Caco-2 (cell line): ENCODE measurements around the gene CLK4. TPM values are rescaled to one million over a fixed set of nuclear protein-coding genes. Genes with fewer than 3 reads are reported as not detected.

Experiments
- BruUV-seq: library from RNA; stranded (reverse); fragments of 400-500 nt; replicated peaks from 2 replicates; lab custom pipeline; 2021; lab: Mats Ljungman, UMichigan
- CTCF ChIA-PET: fragments of 300-600 bp; sonication (Branson Sonifier 250); formaldehyde crosslinking; loops from one replicate; lab custom pipeline; 2022; ENCODE audit warnings: antibody characterized with exemption; lab: Charles Lee
- POLR2A ChIA-PET: fragments of 300-600 bp; sonication (Branson Sonifier 250); formaldehyde crosslinking; loops from one replicate; lab custom pipeline; 2022; ENCODE audit warnings: antibody characterized with exemption; lab: Charles Lee
- DNase-seq, 2 experiments: peaks; one replicate each; pipeline versions ENCODE4 v3.0.0 to v3.0.0-alpha.2; 2020 to 2022
- H3K27me3 ChIP-seq: replicated peaks from 2 replicates; pipeline ENCODE4 v1.6.0; 2011; ENCODE audit warnings: low read length; ENCODE audit not compliant: control insufficient read depth, insufficient read depth
- H3K36me3 ChIP-seq: 2 replicates; pipeline ENCODE4 v1.5.1; 2011; ENCODE audit warnings: low read length; ENCODE audit not compliant: control insufficient read depth, insufficient read depth
- H3K4me1 ChIP-seq: fragments of 250-450 bp; sonication (Bioruptor Pico); 2 replicates; pipeline ENCODE4 v1.5.1; 2020; ENCODE audit warnings: mild to moderate bottlenecking
- H3K4me3 ChIP-seq: 2 replicates; pipeline ENCODE4 v1.5.1; 2011; ENCODE audit warnings: low read depth, mild to moderate bottlenecking, control low read depth, low read length
- H3K9me3 ChIP-seq: fragments of 250-450 bp; sonication (Bioruptor Pico); 2 replicates; pipeline ENCODE4 v1.5.1; 2020; ENCODE audit warnings: mild to moderate bottlenecking, moderate library complexity
- H3K27ac Mint-ChIP-seq: one replicate; pipeline ENCODE4 v1.8.0; 2022; ENCODE audit warnings: mixed read lengths; ENCODE audit not compliant: unreplicated experiment
- H3K27me3 Mint-ChIP-seq: one replicate; pipeline ENCODE4 v1.8.0; 2022; ENCODE audit warnings: mixed read lengths; ENCODE audit not compliant: insufficient read depth, unreplicated experiment
- H3K36me3 Mint-ChIP-seq: one replicate; pipeline ENCODE4 v1.8.0; 2022; ENCODE audit warnings: mild to moderate bottlenecking, mixed read lengths; ENCODE audit not compliant: insufficient read depth, unreplicated experiment
- H3K4me1 Mint-ChIP-seq: one replicate; pipeline ENCODE4 v1.8.0; 2022; ENCODE audit warnings: low read depth, mixed read lengths; ENCODE audit not compliant: unreplicated experiment
- H3K4me3 Mint-ChIP-seq: one replicate; pipeline ENCODE4 v1.8.0; 2022; ENCODE audit warnings: mild to moderate bottlenecking, moderate library complexity, mixed read lengths; ENCODE audit not compliant: unreplicated experiment
- H3K9me3 Mint-ChIP-seq: one replicate; pipeline ENCODE4 v1.8.0; 2022; ENCODE audit warnings: mixed read lengths; ENCODE audit not compliant: unreplicated experiment
- CTCF ChIP-seq, 2 experiments: fragments of 200-600 bp in 1 of 2; IDR thresholded peaks; 1 replicate in 1 of 2; 2 replicates in 1 of 2; pipeline versions ENCODE4 v1.5.1 to v1.8.0; 2011 to 2022; ENCODE audit warnings: antibody characterized with exemption in 1 of 2, control low read depth in 1 of 2, inconsistent platforms in 1 of 2, low read depth in 1 of 2, low read length in 1 of 2, mild to moderate bottlenecking in 1 of 2, moderate library complexity in 1 of 2; ENCODE audit not compliant: insufficient read depth in 1 of 2, severe bottlenecking in 1 of 2, unreplicated experiment in 1 of 2
- intact Hi-C: fragments of 100-400 bp; cut with micrococcal nuclease; formaldehyde crosslinking; loops from one replicate; pipeline ENCODE4 v1.10.0; 2022; ENCODE audit not compliant: unreplicated experiment
- total RNA-seq: library from RNA; stranded (reverse); gene quantifications from 2 replicates; pipeline ENCODE4 v1.2.3, GENCODE V29; 2022

Gene CLK4
- total RNA-seq, 1 experiment from 2014 or later = 26.5 TPM

GRCh38 chr5:178595750-178596149, 31.1 kb downstream of the CLK4 start:
- no peaks in the 10 kb centered on the region for H3K27me3 Mint-ChIP-seq
- H3K9me3 ChIP-seq = peaks cover 23% of the 10 kb centered on the region; the same call in 1 of the 2 replicates
- H3K4me3 ChIP-seq = no peak overlapping the region
- H3K27me3 ChIP-seq = no peaks in the 10 kb centered on the region
- ChIA-PET CTCF (no interaction called here), POLR2A (no interaction called here)
- H3K4me1 ChIP-seq = no peaks in the 10 kb centered on the region
- BruUV-seq = no TSS peak
- no peak overlapping the region for H3K4me3 Mint-ChIP-seq
- H3K36me3 ChIP-seq = no peaks in the 10 kb centered on the region; the same call in 1 of the 2 replicates
- no peaks in the 10 kb centered on the region for H3K4me1 Mint-ChIP-seq
- TF ChIP-seq CTCF (IDR thresholded peaks at IDR 0.05; ENCODE audit: insufficient read depth in 1 of 2, low read depth in 1 of 2, low read length in 1 of 2, severe bottlenecking in 1 of 2, unreplicated experiment in 1 of 2) = no peak
- no peak overlapping the region for H3K27ac Mint-ChIP-seq
- DNase-seq = no peak
- intact Hi-C loops = no loop called here
- peaks cover 43% of the 10 kb centered on the region for H3K36me3 Mint-ChIP-seq
- H3K9me3 Mint-ChIP-seq = peaks cover 35% of the 10 kb centered on the region

GRCh38 chr5:178595150-178595549, 31.7 kb downstream of the CLK4 start:
- Histone ChIP-seq H3K27me3 (no peaks in the 10 kb centered on the region), H3K4me1 (no peaks in the 10 kb centered on the region), H3K4me3 (no peak overlapping the region), H3K9me3 (peaks cover 23% of the 10 kb centered on the region; the same call in 1 of the 2 replicates), H3K36me3 (no peaks in the 10 kb centered on the region; the same call in 1 of the 2 replicates)
- H3K9me3 Mint-ChIP-seq = peaks cover 35% of the 10 kb centered on the region
- H3K27ac Mint-ChIP-seq = no peak overlapping the region
- intact Hi-C loops = no loop called here
- no peaks in the 10 kb centered on the region for H3K27me3 Mint-ChIP-seq
- BruUV-seq = no TSS peak
- H3K4me3 Mint-ChIP-seq = no peak overlapping the region
- TF ChIP-seq CTCF (IDR thresholded peaks at IDR 0.05; ENCODE audit: insufficient read depth in 1 of 2, low read depth in 1 of 2, low read length in 1 of 2, severe bottlenecking in 1 of 2, unreplicated experiment in 1 of 2) = no peak
- ChIA-PET CTCF (no interaction called here), POLR2A (no interaction called here)
- no peaks in the 10 kb centered on the region for H3K4me1 Mint-ChIP-seq
- peaks cover 37% of the 10 kb centered on the region for H3K36me3 Mint-ChIP-seq
- DNase-seq = no peak

- no peaks in the 10 kb centered on the region for H3K36me3 ChIP-seq
- no TSS peak for BruUV-seq
- no peak for DNase-seq
- H3K27ac Mint-ChIP-seq = no peak overlapping the region
- no peak overlapping the region for H3K4me3 ChIP-seq
- POLR2A ChIA-PET = no interaction called here
- no peaks in the 10 kb centered on the region for H3K27me3 Mint-ChIP-seq
- H3K4me1 Mint-ChIP-seq = no peaks in the 10 kb centered on the region
- 0 out of 2 replicates have a peak, but pooled peaks cover 5% of the 10 kb centered on the region for H3K4me1 ChIP-seq
- H3K9me3 Mint-ChIP-seq = peaks cover 21% of the 10 kb centered on the region
- peak overlapping the region; percentile 80 for H3K4me3 Mint-ChIP-seq
- TF ChIP-seq CTCF (IDR thresholded peaks at IDR 0.05; ENCODE audit: insufficient read depth in 1 of 2, low read depth in 1 of 2, low read length in 1 of 2, severe bottlenecking in 1 of 2, unreplicated experiment in 1 of 2) = no peak
- CTCF ChIA-PET = interaction anchor here (0.7 to 1.6 kb wide), 3 partner anchors 53 to 311 kb away, joined by 3 to 4 read pairs (median 4); partner anchors contain the start of gene ZNF354A
- H3K9me3 ChIP-seq = peaks cover 17% of the 10 kb centered on the region; the same call in 1 of the 2 replicates
- peaks cover 9% of the 10 kb centered on the region for H3K36me3 Mint-ChIP-seq
- intact Hi-C loops = loop anchor here (1.0 kb wide), 1 partner anchor 311 kb away; no protein-coding TSS in a partner anchor
- H3K27me3 ChIP-seq = no peaks in the 10 kb centered on the region
These were observed 35.9 kb downstream of the CLK4 start for GRCh38 chr5:178590924-178591423.
